NK-92 (cell line): Measurements from ENCODE around the gene TUBB3.
"Not testable (repeated sequence)": the region's sequence is repeated elsewhere in the genome, so short reads cannot be mapped to it uniquely, and the experiment has no call there.

Experiments used
- DNase-seq: peaks from one replicate; lab custom pipeline; 2025; ENCODE audit not compliant: unreplicated experiment; lab: John Stamatoyannopoulos, UW

The TUBB3 gene

GRCh38 chr16:89900885-89901284 is 22.3 kb upstream of the TUBB3 start:
- no peak for DNase-seq

- no peak for DNase-seq
Measured at GRCh38 chr16:89902980-89903379, 20.2 kb upstream of the TUBB3 start.

- DNase-seq = no peak
Measured at GRCh38 chr16:89903908-89904515, 19.1 kb upstream of the TUBB3 start.

GRCh38 chr16:89904606-89905510 is 18.3 kb upstream of the TUBB3 start:
- DNase-seq = no peak

GRCh38 chr16:89905511-89906139 is 17.5 kb upstream of the TUBB3 start:
- no peak for DNase-seq

GRCh38 chr16:89906140-89907025 is 16.8 kb upstream of the TUBB3 start:
- DNase-seq = no peak

- no peak for DNase-seq
Measured at GRCh38 chr16:89907055-89907814, 15.9 kb upstream of the TUBB3 start.

GRCh38 chr16:89908236-89908635 is 14.9 kb upstream of the TUBB3 start:
- DNase-seq = no peak

- no peak for DNase-seq
Measured at GRCh38 chr16:89909777-89910716, 13.1 kb upstream of the TUBB3 start.

GRCh38 chr16:89910717-89911354 is 12.3 kb upstream of the TUBB3 start:
- no peak for DNase-seq

GRCh38 chr16:89911375-89911774 is 11.8 kb upstream of the TUBB3 start:
- no peak for DNase-seq

GRCh38 chr16:89912143-89912542 is 11.0 kb upstream of the TUBB3 start:
- DNase-seq = no peak

GRCh38 chr16:89912627-89913026 is 10.5 kb upstream of the TUBB3 start:
- no peak for DNase-seq

GRCh38 chr16:89913408-89914387 is 9.4 kb upstream of the TUBB3 start:
- no peak for DNase-seq

- DNase-seq = not testable (repeated sequence)
Measured at GRCh38 chr16:89914642-89915285, 8.4 kb upstream of the TUBB3 start.

- DNase-seq = no peak
Measured at GRCh38 chr16:89915303-89916232, 7.6 kb upstream of the TUBB3 start.
